Measurements from ENCODE around the gene NCAM1.
"Not testable (repeated sequence)": the region's sequence is repeated elsewhere in the genome, so short reads cannot be mapped to it uniquely, and the experiment has no call there.

Gene NCAM1

DNA sequence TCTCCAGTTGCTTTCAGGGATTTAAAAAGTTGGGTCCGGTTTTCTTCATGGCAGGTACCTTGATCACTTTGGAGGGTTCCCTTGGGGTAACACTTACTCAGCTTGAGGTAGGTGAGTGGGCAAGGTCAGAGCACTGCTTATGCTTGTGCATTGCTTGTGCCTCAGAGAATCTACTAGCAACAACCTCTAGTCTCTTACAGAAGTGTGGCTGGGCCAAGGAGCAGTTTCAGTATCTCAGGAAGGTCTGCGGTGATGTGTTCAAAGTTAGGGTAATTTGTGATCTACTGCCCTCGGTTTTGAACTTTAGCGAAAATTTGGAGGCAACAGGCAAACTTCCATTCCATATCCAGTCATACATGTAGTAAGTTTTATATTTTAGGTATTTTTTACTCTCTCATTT, 62.8 kb downstream of the NCAM1 start:
- no peak for DNase-seq

DNA sequence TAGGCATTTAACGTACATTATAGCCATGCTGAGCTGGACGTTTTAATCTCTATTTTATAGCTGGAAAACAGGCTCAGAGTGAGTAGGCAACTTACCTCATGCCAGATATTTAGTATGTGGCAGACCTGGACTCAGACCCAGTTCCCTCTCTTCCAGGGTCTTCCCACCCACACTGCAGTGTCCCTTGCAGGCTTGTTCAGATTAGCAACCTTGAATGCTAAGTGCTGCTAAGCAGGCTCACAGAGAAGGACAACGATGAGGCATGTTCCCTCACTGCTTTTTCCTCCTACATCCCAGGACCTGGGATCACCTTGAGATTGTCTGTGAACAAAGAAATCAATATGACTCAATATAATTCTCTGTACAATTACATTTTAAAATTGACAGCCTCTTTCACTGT, 65.6 kb downstream of the NCAM1 start:
- no peak for DNase-seq

DNA sequence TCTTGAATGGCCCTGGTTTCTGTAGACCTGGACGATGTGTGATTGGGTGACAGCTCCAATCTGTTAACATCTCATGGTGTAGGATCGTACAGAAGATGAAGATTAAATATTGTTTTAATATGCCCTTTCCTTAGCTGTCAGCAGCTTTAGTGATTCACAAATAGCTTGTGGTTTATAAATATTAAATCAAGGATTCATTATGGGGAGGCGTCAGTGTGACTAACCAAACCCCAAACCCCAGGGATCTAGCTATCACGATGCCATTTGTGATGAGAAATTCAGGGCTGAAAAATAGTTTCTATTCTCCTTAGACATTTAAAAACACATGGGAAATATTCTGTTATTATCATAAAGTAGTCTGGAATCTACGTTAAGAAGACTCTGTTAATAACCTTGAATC, 73.4 kb downstream of the NCAM1 start:
- no peak for DNase-seq

DNA sequence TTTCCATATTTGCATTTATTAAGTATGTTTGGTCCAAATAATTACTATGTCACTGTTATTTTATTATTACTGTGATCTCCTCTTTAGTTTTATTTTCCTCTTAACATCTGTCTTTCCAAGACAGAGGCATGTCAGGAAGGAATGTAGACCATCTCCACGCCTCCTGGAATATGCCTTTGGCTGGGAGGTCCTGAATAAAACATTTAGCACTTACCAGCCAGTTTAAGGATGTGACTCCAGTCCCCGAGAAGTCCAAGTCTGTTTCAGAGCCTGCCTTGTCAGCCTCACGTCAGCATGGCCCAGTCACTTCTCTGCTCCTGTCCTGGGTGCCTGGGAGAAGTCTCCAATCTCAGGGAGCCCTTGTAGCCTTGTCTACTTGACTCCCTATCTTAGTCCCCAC, 74.5 kb downstream of the NCAM1 start:
- no peak for DNase-seq

DNA sequence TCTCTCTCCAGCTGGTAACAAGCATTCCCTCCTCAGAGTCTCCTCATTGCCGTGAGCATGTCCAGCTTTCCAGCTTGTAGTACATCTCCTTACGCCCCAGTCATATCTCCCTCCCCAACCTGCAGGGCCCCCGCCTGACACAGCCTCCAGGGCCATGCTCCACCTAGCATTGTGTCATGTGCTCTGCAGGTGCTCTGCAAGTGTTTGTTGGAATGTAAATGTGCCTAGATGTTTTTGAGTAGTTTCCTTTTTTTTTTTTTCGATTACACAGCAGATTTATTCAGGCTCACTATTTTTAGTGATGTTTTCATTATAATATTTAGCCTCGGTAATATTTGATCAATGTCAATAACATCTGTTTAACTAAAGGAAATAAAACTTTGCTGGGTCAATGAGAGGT, 82.5 kb downstream of the NCAM1 start:
- DNase-seq, result no peak

DNA sequence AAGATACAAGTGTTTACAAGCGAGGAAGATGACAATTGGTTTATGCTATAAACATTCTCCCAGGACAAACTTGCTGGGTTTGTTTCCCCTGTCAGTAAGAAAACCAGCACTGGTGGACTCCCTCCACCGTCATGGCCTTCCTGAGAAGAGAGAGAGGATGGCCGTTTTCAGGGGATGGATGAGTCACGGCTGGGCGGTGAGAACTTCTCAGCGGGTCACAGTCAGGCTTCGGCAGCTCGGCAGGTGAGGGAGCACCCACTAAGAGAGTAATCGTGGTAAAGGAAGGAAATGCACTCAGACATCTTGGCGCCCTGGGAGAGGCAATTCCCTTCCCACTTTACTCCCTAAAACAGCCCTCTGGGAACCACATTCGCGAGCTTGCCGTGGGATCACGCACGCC, 83.9 kb downstream of the NCAM1 start:
- DNase-seq, result no peak

DNA sequence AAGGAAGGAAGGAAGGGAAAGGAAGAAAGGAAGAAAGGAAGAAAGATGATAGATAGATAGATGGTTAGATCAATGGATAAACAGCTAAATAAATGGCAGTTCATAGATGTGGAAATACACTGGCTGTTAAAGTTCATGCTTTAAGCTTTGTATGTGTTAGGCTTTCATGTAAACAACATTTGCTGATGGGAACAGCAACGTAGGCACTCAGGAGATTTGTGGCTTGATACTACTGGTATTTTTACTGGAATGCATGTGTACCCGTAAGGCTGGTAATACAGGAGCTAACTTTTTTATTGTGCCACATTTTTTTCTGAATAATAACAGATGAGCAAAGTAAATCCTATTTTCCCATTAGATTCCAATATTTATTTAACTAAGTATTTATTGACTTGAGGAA, 85.6 kb downstream of the NCAM1 start:
- DNase-seq, result no peak

DNA sequence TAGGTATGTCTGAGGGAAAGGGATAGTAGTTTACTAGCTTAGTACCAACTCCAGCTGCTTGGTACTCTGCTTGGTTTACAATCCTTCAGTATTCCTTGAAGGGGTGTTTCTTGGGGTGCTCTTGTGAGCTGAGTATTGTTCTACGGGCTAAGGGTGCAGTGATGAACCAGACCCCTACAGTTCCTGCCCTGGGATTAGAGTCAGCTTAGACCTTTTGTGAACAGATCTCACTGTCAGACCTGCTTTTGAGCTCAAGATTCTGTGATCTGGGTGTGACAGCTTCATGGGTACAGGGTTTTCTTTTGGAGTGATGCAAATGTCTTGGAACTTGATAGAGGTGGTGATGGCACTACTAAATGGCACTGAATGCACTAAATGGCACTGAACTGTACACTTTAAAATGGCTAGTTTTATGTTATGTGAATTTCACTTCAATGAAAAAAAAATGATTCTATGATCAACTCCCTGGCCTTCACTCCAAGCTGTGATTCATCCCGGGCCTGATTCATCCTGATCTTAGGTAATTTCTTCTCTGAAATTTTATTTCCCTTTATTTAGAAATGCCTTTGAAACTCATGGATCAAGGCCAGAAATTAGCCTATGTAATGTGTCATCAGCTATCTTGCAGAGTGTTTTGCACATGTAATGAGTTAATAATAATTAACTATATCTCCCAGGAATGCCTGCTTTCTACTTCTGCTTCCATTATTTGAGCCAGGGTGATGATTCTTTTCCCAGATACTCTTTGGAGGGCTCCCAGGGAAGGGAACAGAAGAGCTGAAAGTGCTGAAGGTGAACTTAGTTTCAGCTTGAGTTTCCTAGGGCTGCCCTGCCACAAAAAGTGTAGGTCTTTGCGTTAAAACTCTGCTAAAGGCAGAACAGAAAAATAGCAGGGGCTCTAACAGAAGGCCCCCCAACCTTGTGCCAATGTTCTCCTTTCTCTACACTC, 87.9 kb downstream of the NCAM1 start:
- no peak for DNase-seq

DNA sequence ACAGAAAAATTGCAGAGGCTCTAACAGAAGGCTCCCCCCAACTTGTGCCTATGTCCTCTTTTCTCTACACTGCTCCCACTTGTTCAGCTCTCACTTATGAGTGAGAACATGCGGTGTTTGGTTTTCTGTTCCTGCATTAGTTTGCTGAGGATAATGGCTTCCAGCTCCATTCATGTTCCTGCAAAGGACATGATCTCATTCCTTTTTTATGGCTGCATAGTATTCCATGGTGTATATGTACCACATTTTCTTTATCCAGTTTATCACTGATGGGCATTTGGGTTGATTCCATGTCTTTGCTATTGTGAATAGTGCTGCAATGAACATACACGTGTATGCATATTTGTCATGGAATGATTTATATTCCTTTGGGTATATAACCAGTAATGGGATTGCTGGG, 91.8 kb downstream of the NCAM1 start:
- not testable (repeated sequence) for DNase-seq

DNA sequence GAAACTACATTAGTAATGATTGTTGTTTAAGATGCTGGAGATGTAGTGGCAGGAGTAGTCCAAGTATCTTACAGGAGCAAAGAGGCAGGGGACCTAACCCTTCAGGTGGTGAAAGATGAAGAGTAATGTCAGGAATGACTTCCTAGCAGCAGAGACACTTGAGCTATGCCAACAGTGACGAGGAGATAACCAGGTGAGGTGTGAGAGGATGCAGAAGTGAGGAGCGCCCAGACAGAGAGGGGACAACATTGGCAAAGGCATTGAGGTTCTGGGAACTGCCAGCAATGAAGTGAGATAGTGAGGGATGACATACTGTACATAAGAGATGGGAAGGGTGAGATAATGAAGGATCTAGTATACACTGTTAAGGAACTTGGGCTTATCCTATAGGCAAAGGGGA, 95.8 kb downstream of the NCAM1 start:
- DNase-seq, result no peak

DNA sequence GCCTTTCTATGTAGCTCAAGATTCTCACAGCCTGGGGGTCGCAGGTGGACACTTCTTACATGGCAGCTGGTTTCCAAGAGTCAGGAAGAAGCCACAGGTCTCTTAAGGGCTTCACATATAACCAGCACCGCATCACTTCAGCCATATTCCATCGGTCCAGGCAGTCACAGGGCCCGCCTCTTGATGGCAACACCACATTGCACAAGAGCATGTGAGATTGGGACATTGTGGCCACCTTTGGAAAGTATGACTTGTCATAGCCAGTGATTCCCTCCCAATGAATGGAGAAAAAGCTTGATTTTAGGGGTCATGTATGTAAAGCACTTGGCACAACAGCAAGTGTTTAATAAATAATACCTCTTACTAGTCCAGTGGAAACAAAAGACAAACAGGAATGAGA, 98.3 kb downstream of the NCAM1 start:
- no peak for DNase-seq

DNA sequence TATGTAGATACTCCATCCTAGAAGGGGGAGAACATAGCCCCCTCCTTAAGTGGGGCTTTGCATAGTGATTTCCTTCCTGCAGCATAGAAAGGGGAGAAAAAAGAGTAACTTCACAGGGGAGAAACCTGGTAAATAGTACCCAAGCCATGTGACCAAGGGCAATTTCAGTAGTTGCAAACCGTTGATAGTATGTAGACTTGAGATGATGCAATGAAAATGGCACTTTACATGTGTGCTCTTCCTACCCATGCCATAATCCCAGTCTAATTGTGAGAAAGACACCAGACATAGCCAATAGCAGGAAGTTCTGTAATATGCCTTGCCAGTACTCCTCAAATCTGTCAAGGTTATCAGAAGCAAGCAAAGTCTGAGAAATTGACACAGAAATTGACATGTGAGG, 104.1 kb downstream of the NCAM1 start:
- no peak for DNase-seq

DNA sequence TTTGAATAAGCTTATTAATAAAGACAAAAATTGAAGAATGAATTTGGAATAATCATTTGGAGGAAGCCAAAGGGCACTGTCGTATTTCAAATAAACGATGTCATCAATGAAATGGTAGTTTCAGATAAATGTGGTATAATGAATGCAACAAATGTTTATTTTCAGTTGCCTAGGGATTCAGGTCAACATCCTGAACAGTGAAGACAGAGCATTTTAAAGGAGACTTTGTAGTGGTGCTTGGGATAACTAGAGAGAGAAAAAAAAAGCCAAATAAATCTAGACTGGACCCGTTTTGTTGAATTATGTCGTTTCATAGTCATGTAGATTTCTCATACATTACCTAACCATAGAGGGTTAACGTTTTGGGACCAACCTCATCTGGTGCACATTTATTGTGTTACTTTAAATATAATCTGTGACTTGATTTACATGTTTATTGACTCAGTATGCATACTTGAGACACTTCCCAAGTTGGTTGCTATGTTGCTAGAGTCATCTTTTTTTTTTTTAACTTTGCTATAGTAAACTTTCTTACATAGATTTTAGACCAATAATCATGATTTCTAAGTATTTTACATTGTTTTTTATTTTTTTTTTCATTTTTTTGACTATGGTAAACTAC, 111.1 kb downstream of the NCAM1 start:
- DNase-seq, result no peak

DNA sequence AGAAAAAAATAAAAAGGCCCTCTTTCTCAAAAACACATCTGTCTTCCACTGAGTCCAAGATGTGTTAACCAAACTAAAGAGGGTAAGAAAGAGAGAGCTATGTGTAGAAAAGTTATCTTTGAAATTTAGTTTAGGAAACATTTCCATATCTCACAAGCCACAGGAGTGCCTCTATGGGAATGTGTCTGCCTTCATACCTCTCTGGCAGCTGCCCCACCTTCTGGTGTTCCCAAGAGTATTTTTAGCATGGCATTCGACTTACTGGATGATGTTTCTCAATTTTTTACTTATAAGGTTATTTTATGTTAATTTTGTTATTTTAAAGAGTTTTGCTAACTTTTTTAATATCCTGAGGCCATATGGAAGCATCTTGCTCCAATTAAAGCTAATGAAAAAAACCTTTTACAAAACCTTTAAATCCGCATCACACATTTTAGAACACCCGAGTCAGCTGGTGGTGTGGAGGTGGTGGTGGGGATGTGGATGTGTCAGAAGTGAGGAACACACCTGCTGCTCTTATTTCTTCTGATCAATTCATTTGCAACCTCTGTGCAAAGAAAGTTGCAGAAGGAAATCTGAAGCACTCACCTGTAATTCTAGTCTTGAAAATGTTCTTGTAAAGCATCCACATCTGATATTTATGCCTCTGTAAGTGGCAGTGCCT, 112.2 kb downstream of the NCAM1 start:
- no peak for DNase-seq

DNA sequence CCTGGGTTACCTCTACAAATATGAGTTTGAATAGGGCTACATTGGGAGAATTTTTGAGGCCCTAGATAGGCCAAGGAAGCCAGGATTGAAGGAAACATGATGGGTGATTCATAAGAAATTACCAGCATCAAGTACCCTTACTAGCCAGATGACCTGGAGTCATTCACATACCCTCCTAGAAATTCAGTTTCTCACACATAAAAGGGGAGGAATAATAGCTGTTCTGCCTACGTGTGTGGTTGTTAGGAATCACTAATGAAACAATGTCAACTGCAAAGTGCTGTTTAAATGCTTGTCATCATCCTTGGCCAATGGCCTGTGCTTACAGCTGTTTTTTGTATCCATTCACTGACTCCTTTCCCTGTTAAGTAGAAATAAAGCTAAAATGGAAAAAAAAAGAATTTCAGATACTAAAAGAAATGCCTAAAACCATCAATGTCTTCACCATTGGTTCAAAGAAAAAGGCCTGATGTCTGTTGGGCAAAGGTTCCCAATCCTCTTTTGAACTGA, 114.4 kb downstream of the NCAM1 start:
- no peak for DNase-seq

DNA sequence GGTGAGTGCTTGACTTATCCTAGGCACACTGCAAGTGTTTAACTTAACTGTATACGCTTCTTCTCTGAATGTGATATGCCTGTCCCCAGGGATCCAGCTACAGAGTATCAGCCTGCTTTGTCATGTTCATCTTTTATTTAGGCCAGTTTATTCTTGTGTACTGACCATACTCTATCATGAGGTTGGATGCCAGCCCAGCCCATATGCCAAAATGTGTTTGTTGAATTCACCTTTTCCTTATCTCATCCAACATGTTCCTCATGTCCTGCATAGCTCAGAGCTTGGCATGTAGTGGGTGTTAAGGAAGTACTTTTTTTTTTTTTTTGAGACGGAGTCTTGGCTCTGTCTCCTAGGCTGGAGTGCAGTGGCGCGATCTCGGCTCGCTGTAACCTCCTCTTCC, 116.2 kb downstream of the NCAM1 start:
- DNase-seq, result no peak

DNA sequence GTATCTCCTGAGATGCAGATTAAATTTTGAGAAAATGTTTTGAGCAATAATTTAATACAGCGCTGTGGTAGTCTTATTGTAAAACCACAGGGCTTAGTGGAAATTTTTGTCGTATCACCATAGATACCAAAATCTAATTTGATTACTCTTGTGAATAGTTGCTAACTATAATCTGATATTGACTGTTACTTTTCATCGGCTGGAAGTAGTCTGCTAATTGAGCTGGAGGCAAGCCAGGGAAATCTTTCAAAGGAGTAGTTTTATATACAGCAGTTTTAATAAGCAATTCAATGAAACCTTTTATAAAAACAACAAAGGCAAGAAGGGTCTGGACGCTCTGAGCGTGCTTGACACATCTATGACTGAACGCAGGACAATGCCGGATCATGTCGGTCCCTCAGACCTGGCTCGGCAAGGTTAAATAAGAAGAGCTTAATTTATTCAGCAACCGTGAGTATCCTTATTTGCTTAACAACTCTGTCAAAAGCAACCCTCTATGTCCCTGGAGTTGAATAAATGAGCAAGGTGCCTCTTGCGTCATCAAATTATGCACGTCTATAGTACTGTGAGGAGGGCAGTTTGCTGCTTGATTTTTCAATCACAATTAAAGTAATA, 121.2 kb downstream of the NCAM1 start:
- peak; percentile 62 for DNase-seq

DNA sequence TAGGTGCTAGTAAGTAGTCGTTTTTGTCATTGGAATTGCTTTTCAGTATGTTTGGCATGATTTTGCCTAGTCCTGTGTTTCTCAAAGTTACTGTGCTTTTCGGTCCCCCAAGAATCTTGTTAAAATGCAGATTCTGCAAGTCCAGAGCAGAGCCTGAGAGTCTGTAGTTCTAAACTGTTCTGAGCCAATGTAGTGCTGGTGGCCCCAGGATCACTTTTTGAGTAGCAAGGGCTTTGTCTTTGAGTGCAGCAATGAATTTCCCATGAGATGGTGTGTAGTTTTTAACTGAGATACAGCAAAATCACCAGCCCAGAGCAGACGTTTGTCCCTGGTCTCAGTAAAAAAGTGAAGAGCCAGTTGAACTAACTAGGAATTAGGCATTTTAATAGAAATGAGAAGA, 122.4 kb downstream of the NCAM1 start:
- no peak for DNase-seq

DNA sequence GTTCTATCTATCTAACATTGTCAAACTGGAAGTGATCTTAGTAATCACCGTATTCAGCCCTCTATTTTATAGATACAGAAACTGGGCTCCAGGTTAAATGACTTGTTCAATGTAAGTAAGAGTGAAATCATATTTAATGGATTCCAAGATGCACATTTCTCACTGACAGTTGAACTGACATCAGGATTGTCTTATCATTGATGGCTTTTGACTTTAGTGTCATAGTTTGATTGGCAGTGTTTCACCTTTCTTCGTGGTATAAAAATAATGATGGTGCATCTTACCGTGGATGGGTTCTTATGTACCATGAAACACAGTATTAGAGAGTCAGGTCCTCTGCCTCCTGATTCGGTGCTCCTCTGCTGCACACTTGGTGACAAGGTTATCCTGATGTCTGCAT, 123.1 kb downstream of the NCAM1 start:
- DNase-seq, result no peak

DNA sequence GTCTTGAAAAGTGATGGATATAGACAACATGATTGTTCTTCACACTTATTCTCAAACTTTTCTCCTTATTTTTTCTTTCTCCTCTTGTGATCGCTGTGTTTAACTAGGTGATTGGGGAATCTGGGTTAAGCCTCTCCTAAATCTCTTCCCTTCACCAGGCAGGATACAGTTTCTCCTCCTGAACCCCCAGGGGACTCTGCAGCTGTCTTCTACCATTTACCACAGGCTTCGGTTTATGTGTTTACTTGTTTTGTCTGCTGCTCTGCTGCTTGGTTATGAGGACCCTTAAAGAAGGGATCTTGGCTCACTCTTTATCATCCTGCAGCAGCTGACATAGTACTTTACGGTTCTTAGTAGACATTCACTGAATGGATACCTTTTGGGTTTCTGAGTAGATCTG, 124.2 kb downstream of the NCAM1 start:
- DNase-seq, result no peak

DNA sequence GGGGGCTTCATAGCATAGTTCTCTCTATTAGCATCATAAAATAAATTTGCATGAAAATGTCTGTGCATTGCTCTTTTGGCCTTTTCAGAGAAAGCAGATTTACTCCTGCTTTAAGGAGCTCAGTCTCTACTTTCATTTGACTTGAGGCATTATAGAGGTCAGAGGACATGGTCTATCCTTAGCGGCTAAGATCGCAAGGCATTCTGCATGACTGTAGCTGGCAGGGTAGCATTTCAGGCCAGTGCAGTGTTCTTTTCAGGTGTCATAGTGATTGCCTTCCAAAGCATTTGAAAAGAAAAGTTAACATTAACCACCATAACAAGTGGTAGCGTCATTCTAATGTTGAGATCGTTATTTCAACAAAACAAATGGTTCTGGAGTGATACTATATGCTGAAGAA, 126.5 kb downstream of the NCAM1 start:
- no peak for DNase-seq

DNA sequence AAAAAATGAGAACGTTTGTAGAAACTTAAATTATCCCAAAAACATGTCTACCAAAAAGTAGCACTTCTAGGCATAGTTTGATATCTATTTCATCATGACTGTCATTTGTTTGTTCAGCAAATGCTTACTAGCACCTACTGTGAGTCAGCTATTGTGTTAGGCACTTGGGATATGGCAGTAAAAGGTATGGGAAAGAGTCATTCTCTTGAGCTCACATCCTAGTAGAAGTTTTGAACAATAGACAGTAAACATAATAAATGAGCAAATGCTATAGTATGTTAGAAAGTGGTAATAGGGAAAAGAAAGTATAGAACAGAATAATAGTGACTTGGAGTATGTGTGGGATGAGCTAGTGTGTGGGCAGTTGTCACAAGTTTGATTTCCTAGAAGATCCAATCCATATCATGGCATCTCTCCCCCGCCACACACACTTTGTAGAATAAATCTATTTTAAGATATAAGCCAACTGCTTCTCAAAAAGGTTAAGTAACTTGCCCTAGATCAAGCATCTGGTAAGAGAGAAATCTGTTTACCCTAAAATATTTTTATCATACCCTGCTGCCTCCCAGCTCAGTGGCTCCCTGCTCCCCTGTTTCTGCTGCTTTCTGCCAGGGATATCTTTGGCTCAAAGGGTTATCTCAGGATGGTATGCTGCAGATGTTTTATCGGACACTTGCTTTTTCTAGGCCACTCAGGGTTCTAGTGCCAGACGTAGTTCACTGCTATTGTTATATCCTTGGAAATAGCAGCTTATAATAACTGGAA, 129.7 kb downstream of the NCAM1 start:
- no peak for DNase-seq

DNA sequence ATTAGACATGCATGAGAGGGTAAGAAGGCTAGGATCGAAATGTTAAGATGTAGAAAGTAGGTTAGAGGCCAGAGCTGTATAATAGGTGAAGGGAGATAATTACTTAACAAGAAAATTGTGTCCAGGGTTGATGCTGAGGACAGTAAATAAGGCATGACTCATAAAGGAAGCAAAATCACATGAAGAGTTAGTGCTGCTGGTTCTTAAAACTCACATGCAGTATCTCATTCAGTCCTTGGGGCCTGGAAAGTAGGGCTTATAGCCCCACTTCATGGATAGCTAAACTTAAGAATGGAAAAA, 130.2 kb downstream of the NCAM1 start:
- DNase-seq, result no peak

Measured in NCI-H1436 treated with DMSO at 0.1 percent for 48 hours (cell line).